ENCODE data around the gene DYSF.

The DYSF gene

GRCh38 chr2:71682341-71682740 lies 229.0 kb downstream of the DYSF start:
- DNase-seq: no peak

GRCh38 chr2:71683070-71683469 lies 229.7 kb downstream of the DYSF start:
- no peak for DNase-seq

- no peak for DNase-seq
Measured at GRCh38 chr2:71683666-71684065, 230.3 kb downstream of the DYSF start.

GRCh38 chr2:71684226-71685072 lies 231.1 kb downstream of the DYSF start:
- DNase-seq: no peak

GRCh38 chr2:71685073-71685848 lies 231.9 kb downstream of the DYSF start:
- no peak for DNase-seq

- no peak for DNase-seq
Measured at GRCh38 chr2:71685941-71686611, 232.7 kb downstream of the DYSF start.

- no peak for DNase-seq
Measured at GRCh38 chr2:71686781-71687180, 233.4 kb downstream of the DYSF start.

GRCh38 chr2:71687412-71687811 lies 234.1 kb downstream of the DYSF start:
- DNase-seq: no peak

GRCh38 chr2:71688530-71688929 lies 235.2 kb downstream of the DYSF start:
- no peak for DNase-seq

GRCh38 chr2:71689393-71689792 lies 236.0 kb downstream of the DYSF start:
- DNase-seq: no peak

GRCh38 chr2:71689968-71690834 lies 236.8 kb downstream of the DYSF start:
- no peak for DNase-seq

GRCh38 chr2:71690876-71691475 lies 237.6 kb downstream of the DYSF start:
- DNase-seq: no peak

GRCh38 chr2:71691747-71692441 lies 238.5 kb downstream of the DYSF start:
- DNase-seq: no peak

GRCh38 chr2:71692621-71693277 lies 239.4 kb downstream of the DYSF start:
- no peak for DNase-seq

- no peak for DNase-seq
Measured at GRCh38 chr2:71693286-71694270, 240.2 kb downstream of the DYSF start.

GRCh38 chr2:71694501-71695234 lies 241.3 kb downstream of the DYSF start:
- no peak for DNase-seq

GRCh38 chr2:71695235-71696120 lies 242.1 kb downstream of the DYSF start:
- DNase-seq: no peak

GRCh38 chr2:71696381-71696780 lies 243.0 kb downstream of the DYSF start:
- DNase-seq: no peak
